K562 (cell line): ENCODE measurements around the gene MRGPRD.

ENCODE experiments used
- BCL6 ChIP-seq: fragments of 250-450 bp; sonication (Bioruptor Pico); IDR thresholded peaks from 2 replicates; pipeline ENCODE4 v1.4.0; 2020
- GATA2 ChIP-seq: sonication (generic); formaldehyde crosslinking; IDR thresholded peaks from 2 replicates; pipeline ENCODE4 v1.4.0; 2020; ENCODE audit warnings: mild to moderate bottlenecking, missing genetic modification reagents
- POLR2AphosphoS5 ChIP-seq: IDR thresholded peaks from 2 replicates; pipeline ENCODE4 v1.6.1; 2011; ENCODE audit warnings: mild to moderate bottlenecking, low read depth, low read length, moderate library complexity; ENCODE audit not compliant: control insufficient read depth, insufficient read depth
- RBBP5 ChIP-seq: fragments of 200-600 bp; sonication (generic); IDR thresholded peaks from 2 replicates; pipeline ENCODE4 v1.6.1; 2012; ENCODE audit warnings: borderline replicate concordance, mild to moderate bottlenecking, low read length, control low read depth, inconsistent platforms; ENCODE audit not compliant: insufficient read depth, poor library complexity, severe bottlenecking
- TBP ChIP-seq: optimal IDR thresholded peaks from 2 replicates; pipeline ENCODE3; 2011; ENCODE audit warnings: low read depth, low read length, improper control_type of control experiment
- YY1 ChIP-seq, 3 experiments: IDR thresholded peaks; 2 replicates each; pipeline ENCODE4 v1.6.1; 2011; ENCODE audit warnings: low read length in 2 of 3, mild to moderate bottlenecking in 2 of 3, moderate library complexity in 2 of 3, borderline replicate concordance in 1 of 3, control low read depth in 1 of 3, low read depth in 1 of 3; ENCODE audit not compliant: insufficient read depth in 3 of 3, insufficient replicate concordance in 2 of 3, control insufficient read depth in 1 of 3, insufficient read length in 1 of 3; ENCODE audit errors: extremely low read depth in 1 of 3
- ZNF274 ChIP-seq: IDR thresholded peaks from 2 replicates; pipeline ENCODE4 v1.6.1; 2011; ENCODE audit warnings: low read depth, mild to moderate bottlenecking, low read length, moderate library complexity, borderline replicate concordance

DNA sequence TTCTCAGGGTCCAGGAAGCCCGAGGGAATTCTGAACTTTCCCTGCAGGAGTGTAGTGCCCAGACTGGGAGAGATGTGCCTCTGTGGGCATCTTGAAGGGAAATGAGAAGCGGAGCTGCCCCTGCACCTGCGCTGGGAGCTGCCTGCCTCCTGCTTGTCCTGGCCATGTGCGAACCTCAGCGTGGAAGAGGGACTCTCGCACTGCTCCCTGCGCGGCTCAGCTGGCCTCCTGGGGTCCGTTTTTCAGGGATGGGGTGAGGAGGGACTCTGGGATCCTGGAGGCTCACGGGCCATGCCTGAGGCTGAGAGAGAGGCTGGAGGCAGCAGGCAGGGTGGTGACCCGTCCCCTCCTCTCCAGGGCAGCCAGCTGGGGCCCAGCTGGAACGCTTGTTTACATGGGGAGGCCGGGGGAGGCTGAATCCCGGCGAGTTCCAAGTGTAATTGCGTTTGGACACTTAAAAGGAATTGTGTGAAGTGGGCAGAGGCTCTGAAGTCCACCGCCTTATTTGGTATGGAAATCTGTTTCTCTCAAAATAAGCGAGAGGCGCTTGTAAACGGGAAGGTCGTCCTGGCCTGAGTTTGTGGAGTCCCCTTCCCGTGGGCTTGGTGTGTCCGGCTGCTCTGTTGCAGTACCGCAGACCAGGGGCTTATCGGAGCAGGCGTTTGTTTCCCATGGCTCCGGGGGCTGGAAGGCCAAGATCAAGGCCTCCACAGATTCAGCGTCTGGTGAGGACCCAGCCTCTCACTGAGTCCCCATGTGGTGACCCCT lies 33.5 kb upstream of the MRGPRD start:
- TF ChIP-seq TBP: no peak
- no peak for TF ChIP-seq BCL6 (CRISPR knock-in tag)
- no peak for TF ChIP-seq GATA2 (CRISPR knock-in tag)
- TF ChIP-seq YY1 (IDR thresholded peaks at IDR 0.05; ENCODE audit: borderline replicate concordance in 1 of 3, control insufficient read depth in 1 of 3, extremely low read depth in 1 of 3, insufficient read depth in 3 of 3, insufficient read length in 1 of 3, insufficient replicate concordance in 2 of 3, low read depth in 1 of 3, low read length in 2 of 3): no peak
- TF ChIP-seq RBBP5: no peak
- TF ChIP-seq ZNF274: no peak
- no peak for TF ChIP-seq POLR2AphosphoS5
